WTC11 (cell line): ENCODE data around the gene LYZ. TPM values are rescaled to one million over a fixed set of nuclear protein-coding genes. Genes with fewer than 3 reads are reported as not detected.

Source experiments
- ATAC-seq: fragments of 200-7000 bp; cut with Tn5 transposase; 2 replicates; pipeline ENCODE4 v1.10.0; 2021; ENCODE audit warnings: mild to moderate bottlenecking, moderate library complexity
- CTCF ChIA-PET: fragments of 300-600 bp; sonication (Branson Sonifier 250); formaldehyde crosslinking; loops from one replicate; lab custom pipeline; 2021; ENCODE audit warnings: antibody characterized with exemption; lab: Charles Lee
- POLR2A ChIA-PET: fragments of 350-600 bp; sonication (Branson Sonifier 250); formaldehyde crosslinking; loops from one replicate; lab custom pipeline; 2021; ENCODE audit warnings: antibody characterized with exemption; lab: Charles Lee
- DNase-seq: peaks from one replicate; pipeline ENCODE4 v3.0.0; 2021; ENCODE audit warnings: low spot score
- H3K27ac Mint-ChIP-seq: 2 replicates; pipeline ENCODE4 v1.8.0; 2021; ENCODE audit warnings: mixed read lengths
- H3K27me3 Mint-ChIP-seq: 2 replicates; pipeline ENCODE4 v1.8.0; 2021; ENCODE audit warnings: low read depth, mild to moderate bottlenecking, moderate library complexity, mixed read lengths
- H3K36me3 Mint-ChIP-seq: 2 replicates; pipeline ENCODE4 v1.8.0; 2021; ENCODE audit warnings: mixed read lengths
- H3K4me1 Mint-ChIP-seq: 2 replicates; pipeline ENCODE4 v1.8.0; 2022; ENCODE audit warnings: mixed read lengths
- H3K4me3 Mint-ChIP-seq: 2 replicates; pipeline ENCODE4 v1.8.0; 2021; ENCODE audit warnings: mild to moderate bottlenecking, moderate library complexity, mixed read lengths
- H3K9me3 Mint-ChIP-seq: 2 replicates; pipeline ENCODE4 v1.8.0; 2021; ENCODE audit warnings: mixed read lengths
- AFF4 ChIP-seq: sonication (generic); formaldehyde crosslinking; IDR thresholded peaks from 2 replicates; pipeline ENCODE4 v1.8.1; 2023; ENCODE audit warnings: mild to moderate bottlenecking, missing genetic modification reagents, borderline replicate concordance
- CTCF ChIP-seq: fragments of 200-600 bp; IDR thresholded peaks from 2 replicates; pipeline ENCODE4 v1.8.0; 2022; ENCODE audit warnings: antibody characterized with exemption
- EMX1 ChIP-seq: fragments of 250-450 bp; sonication (Bioruptor Pico); IDR thresholded peaks from 2 replicates; pipeline ENCODE4 v1.8.0; 2021; ENCODE audit warnings: mild to moderate bottlenecking
- ERG ChIP-seq: fragments of 250-450 bp; sonication (Bioruptor Pico); IDR thresholded peaks from 2 replicates; pipeline ENCODE4 v1.8.0; 2021; ENCODE audit warnings: mild to moderate bottlenecking
- FOXJ3 ChIP-seq: sonication (generic); formaldehyde crosslinking; IDR thresholded peaks from 2 replicates; pipeline ENCODE4 v1.9.0; 2021; ENCODE audit warnings: missing genetic modification reagents, mild to moderate bottlenecking, borderline replicate concordance
- IRF1 ChIP-seq: sonication (generic); formaldehyde crosslinking; IDR thresholded peaks from 2 replicates; pipeline ENCODE4 v1.8.0; 2023; ENCODE audit warnings: missing genetic modification reagents
- IRF2 ChIP-seq: sonication (generic); formaldehyde crosslinking; IDR thresholded peaks from 2 replicates; pipeline ENCODE4 v1.8.0; 2022; ENCODE audit warnings: low read depth, missing genetic modification reagents, borderline replicate concordance
- MLX ChIP-seq: sonication (generic); formaldehyde crosslinking; IDR thresholded peaks from 2 replicates; pipeline ENCODE4 v1.8.1; 2023; ENCODE audit warnings: mild to moderate bottlenecking, missing genetic modification reagents, moderate library complexity
- NR1H2 ChIP-seq: sonication (generic); formaldehyde crosslinking; IDR thresholded peaks from 2 replicates; pipeline ENCODE4 v1.9.0; 2021; ENCODE audit warnings: mild to moderate bottlenecking, moderate library complexity, missing genetic modification reagents
- OVOL2 ChIP-seq: fragments of 250-450 bp; sonication (Bioruptor Pico); IDR thresholded peaks from 2 replicates; pipeline ENCODE4 v1.9.0; 2021; ENCODE audit warnings: mild to moderate bottlenecking, borderline replicate concordance
- PRDM15 ChIP-seq: sonication (generic); formaldehyde crosslinking; IDR thresholded peaks from 2 replicates; pipeline ENCODE4 v1.8.0; 2022; ENCODE audit warnings: missing genetic modification reagents
- PRRX2 ChIP-seq: fragments of 250-450 bp; sonication (Bioruptor Pico); IDR thresholded peaks from 2 replicates; pipeline ENCODE4 v1.8.0; 2021; ENCODE audit warnings: mild to moderate bottlenecking
- TEAD4 ChIP-seq: sonication (generic); formaldehyde crosslinking; IDR thresholded peaks from 2 replicates; pipeline ENCODE4 v1.8.0; 2022; ENCODE audit warnings: mild to moderate bottlenecking, missing genetic modification reagents
- ZBTB21 ChIP-seq: sonication (generic); formaldehyde crosslinking; IDR thresholded peaks from 2 replicates; pipeline ENCODE4 v1.8.1; 2023; ENCODE audit warnings: mild to moderate bottlenecking, missing genetic modification reagents, borderline replicate concordance
- ZNF121 ChIP-seq: sonication (generic); formaldehyde crosslinking; IDR thresholded peaks from 2 replicates; pipeline ENCODE4 v1.8.0; 2023; ENCODE audit warnings: missing genetic modification reagents
- ZNF219 ChIP-seq: sonication (generic); formaldehyde crosslinking; IDR thresholded peaks from 2 replicates; pipeline ENCODE4 v1.8.0; 2023; ENCODE audit warnings: missing genetic modification reagents, mild to moderate bottlenecking, borderline replicate concordance
- ZNF263 ChIP-seq: sonication (generic); formaldehyde crosslinking; IDR thresholded peaks from 2 replicates; pipeline ENCODE4 v1.8.1; 2022; ENCODE audit warnings: low read depth, mild to moderate bottlenecking, moderate library complexity, missing genetic modification reagents
- ZNF281 ChIP-seq: sonication (generic); formaldehyde crosslinking; IDR thresholded peaks from 2 replicates; pipeline ENCODE4 v1.8.0; 2023; ENCODE audit warnings: mild to moderate bottlenecking, missing genetic modification reagents
- total RNA-seq: library from RNA; stranded (reverse); gene quantifications from 3 replicates; pipeline ENCODE4 v1.2.3, GENCODE V29; 2021

LYZ gene
- total RNA-seq, 1 experiment from 2014 or later = 1.0 TPM

- TF ChIP-seq FOXJ3 (CRISPR knock-in tag) (no peak), NR1H2 (CRISPR knock-in tag) (no peak), ZNF281 (CRISPR knock-in tag) (no peak), IRF1 (CRISPR knock-in tag) (no peak), IRF2 (CRISPR knock-in tag) (no peak), AFF4 (no peak), PRDM15 (CRISPR knock-in tag) (no peak), ZNF121 (CRISPR knock-in tag) (no peak), ERG (CRISPR knock-in tag) (no peak)
Observed at GRCh38 chr12:69388371-69388770, 40.2 kb downstream of the LYZ start (continued).

GRCh38 chr12:69389831-69390230 is 41.6 kb downstream of the LYZ start:
- ChIA-PET POLR2A (no interaction called here), CTCF (no interaction called here)
- no peaks in the 10 kb centered on the region for H3K4me1 Mint-ChIP-seq
- no peak overlapping the region for H3K27ac Mint-ChIP-seq
- no peaks in the 10 kb centered on the region for H3K9me3 Mint-ChIP-seq
- no peak for DNase-seq
- no peaks in the 10 kb centered on the region for H3K27me3 Mint-ChIP-seq
- no peak for ATAC-seq
- H3K4me3 Mint-ChIP-seq = no peak overlapping the region
- H3K36me3 Mint-ChIP-seq = peaks cover 20% of the 10 kb centered on the region
- TF ChIP-seq PRRX2 (CRISPR knock-in tag) = no peak
- TF ChIP-seq CTCF = no peak
- no peak for TF ChIP-seq TEAD4
- TF ChIP-seq EMX1 (CRISPR knock-in tag) = no peak
- TF ChIP-seq ZNF219 = no peak
- TF ChIP-seq MLX (CRISPR knock-in tag) = no peak
- TF ChIP-seq OVOL2 (CRISPR knock-in tag) = no peak
- no peak for TF ChIP-seq ZBTB21 (CRISPR knock-in tag)
- TF ChIP-seq NR1H2 (CRISPR knock-in tag) = no peak
- TF ChIP-seq ZNF263 = no peak
- TF ChIP-seq PRDM15 (CRISPR knock-in tag) = no peak
